SK-N-SH (cell line): ENCODE results near the gene ACSL3. TPM values are rescaled to one million over a fixed set of nuclear protein-coding genes. Genes with fewer than 3 reads are reported as not detected.

Source experiments
- CTCF ChIA-PET: fragments of 300-600, 350-600 bp; formaldehyde crosslinking; extraction: SDS; loops from one replicate; lab custom pipeline; 2021; lab: Yijun Ruan, JAX
- POLR2A ChIA-PET: fragments of 350-600 bp; sonication (Branson Sonifier 250); formaldehyde crosslinking; extraction: SDS; loops from one replicate; lab custom pipeline; 2020; ENCODE audit warnings: antibody characterized with exemption, inconsistent platforms; lab: Yijun Ruan, JAX
- DNase-seq: peaks from one replicate; pipeline ENCODE4 v3.0.0; 2012
- H2AFZ ChIP-seq: fragments of 200-600 bp; sonication (generic); 2 replicates; pipeline ENCODE4 v1.8.1; 2016; ENCODE audit warnings: antibody characterized with exemption, mild to moderate bottlenecking, low read depth
- H3F3A ChIP-seq: fragments of 200-600 bp; sonication (generic); replicated peaks from 2 replicates; pipeline ENCODE3; 2016; ENCODE audit warnings: antibody characterized with exemption, mild to moderate bottlenecking; ENCODE audit not compliant: insufficient read depth
- H3K27ac ChIP-seq, 2 experiments: fragments of 200-500 bp in 1 of 2; fragments of 200-600 bp in 1 of 2; sonication (Bioruptor generic) in 1 of 2; sonication (generic), shearing (Covaris generic) in 1 of 2; 2 replicates each; pipeline versions ENCODE4 v1.5.1 to v1.6.1; 2014 to 2016; ENCODE audit warnings: low read depth in 2 of 2, inconsistent platforms in 1 of 2, low read length in 1 of 2, mild to moderate bottlenecking in 1 of 2, mixed read lengths in 1 of 2
- H3K27me3 ChIP-seq: fragments of 200-600 bp; sonication (generic), shearing (Covaris generic); 2 replicates; pipeline ENCODE4 v1.6.1; 2016; ENCODE audit warnings: mixed run types; ENCODE audit not compliant: insufficient read depth
- H3K36me3 ChIP-seq, 2 experiments: fragments of 200-500 bp in 1 of 2; fragments of 200-600 bp in 1 of 2; sonication (Bioruptor generic) in 1 of 2; sonication (generic) in 1 of 2; replicated peaks in 1 of 2; 2 replicates each; pipeline versions ENCODE3 to v1.5.1; 2014 to 2016; ENCODE audit warnings: low read length in 1 of 2, mild to moderate bottlenecking in 1 of 2; ENCODE audit not compliant: insufficient read depth in 2 of 2, control insufficient read depth in 1 of 2
- H3K4me1 ChIP-seq, 2 experiments: fragments of 200-500 bp in 1 of 2; fragments of 200-600 bp in 1 of 2; sonication (Bioruptor generic) in 1 of 2; sonication (generic), shearing (Covaris generic) in 1 of 2; 2 replicates each; pipeline versions ENCODE4 v1.5.1 to v1.6.1; 2014 to 2016; ENCODE audit warnings: low read depth in 1 of 2, low read length in 1 of 2, mixed run types in 1 of 2; ENCODE audit not compliant: insufficient read depth in 2 of 2, control insufficient read depth in 1 of 2
- H3K4me2 ChIP-seq: fragments of 200-600 bp; sonication (generic), shearing (Covaris generic); 2 replicates; pipeline ENCODE4 v1.6.1; 2017; ENCODE audit warnings: mixed run types
- H3K4me3 ChIP-seq, 2 experiments: fragments of 200-500 bp in 1 of 2; fragments of 200-600 bp in 1 of 2; sonication (Bioruptor generic) in 1 of 2; sonication (generic), shearing (Covaris generic) in 1 of 2; 2 replicates each; pipeline versions ENCODE4 v1.5.1 to v1.8.1; 2014 to 2016; ENCODE audit warnings: low read depth in 2 of 2, inconsistent platforms in 1 of 2, low read length in 1 of 2, mild to moderate bottlenecking in 1 of 2, mixed read lengths in 1 of 2, moderate library complexity in 1 of 2
- H3K79me2 ChIP-seq: fragments of 200-600 bp; sonication (generic); 2 replicates; pipeline ENCODE4 v1.8.1; 2017; ENCODE audit warnings: mild to moderate bottlenecking; ENCODE audit not compliant: insufficient read depth
- H3K9ac ChIP-seq: fragments of 200-600 bp; sonication (generic); 2 replicates; pipeline ENCODE4 v1.6.1; 2017; ENCODE audit warnings: mixed run types
- H3K9me2 ChIP-seq: fragments of 200-600 bp; sonication (generic); 2 replicates; pipeline ENCODE4 v1.6.1; 2017; ENCODE audit warnings: mixed run types
- H3K9me3 ChIP-seq: fragments of 200-600 bp; sonication (generic); 2 replicates; pipeline ENCODE4 v1.6.1; 2017; ENCODE audit warnings: mixed run types, mild to moderate bottlenecking, moderate library complexity
- H4K20me1 ChIP-seq: fragments of 200-600 bp; sonication (generic); 2 replicates; pipeline ENCODE4 v1.6.1; 2017; ENCODE audit warnings: mild to moderate bottlenecking, mixed run types; ENCODE audit not compliant: insufficient read depth
- CTCF ChIP-seq: fragments of 200-600 bp; sonication (generic); IDR thresholded peaks from 2 replicates; pipeline ENCODE4 v1.6.1; 2017; ENCODE audit warnings: antibody characterized with exemption, mild to moderate bottlenecking, moderate library complexity
- ELF1 ChIP-seq: IDR thresholded peaks from 2 replicates; pipeline ENCODE4 v1.4.0; 2012
- EP300 ChIP-seq, 2 experiments: IDR thresholded peaks; 2 replicates each; pipeline versions ENCODE4 v1.4.0 to v1.6.1; 2012; ENCODE audit warnings: borderline replicate concordance in 1 of 2, low read depth in 1 of 2, low read length in 1 of 2
- EZH2phosphoT487 ChIP-seq: fragments of 200-600 bp; sonication (generic); IDR thresholded peaks from 2 replicates; pipeline ENCODE4 v1.6.1; 2017; ENCODE audit warnings: low read depth, mixed run types, mild to moderate bottlenecking, antibody characterized with exemption, moderate library complexity, borderline replicate concordance
- FOXJ3 ChIP-seq: sonication (generic); formaldehyde crosslinking; IDR thresholded peaks from 2 replicates; pipeline ENCODE4 v1.5.1; 2020; ENCODE audit warnings: mild to moderate bottlenecking, missing genetic modification reagents
- GATA2 ChIP-seq: sonication (generic); formaldehyde crosslinking; IDR thresholded peaks from 2 replicates; pipeline ENCODE4 v1.5.0; 2020; ENCODE audit warnings: mild to moderate bottlenecking, missing genetic modification reagents
- IRF3 ChIP-seq: fragments of 150-350 bp; IDR thresholded peaks from 2 replicates; pipeline ENCODE4 v1.6.1; 2016; ENCODE audit warnings: mild to moderate bottlenecking, low read depth, low read length
- MXI1 ChIP-seq: IDR thresholded peaks from 2 replicates; pipeline ENCODE4 v1.6.1; 2012; ENCODE audit warnings: mild to moderate bottlenecking, low read depth, low read length, improper control_type of control experiment
- NRF1 ChIP-seq: IDR thresholded peaks from 2 replicates; pipeline ENCODE4 v1.6.1; 2012; ENCODE audit warnings: low read depth, mild to moderate bottlenecking, low read length
- POLR2AphosphoS5 ChIP-seq: IDR thresholded peaks from 2 replicates; pipeline ENCODE4 v1.6.1; 2012; ENCODE audit warnings: low read depth, low read length
- RAD21 ChIP-seq: IDR thresholded peaks from 2 replicates; pipeline ENCODE4 v1.6.1; 2012; ENCODE audit warnings: mild to moderate bottlenecking, low read length
- RCOR1 ChIP-seq: fragments of 150-350 bp; IDR thresholded peaks from 2 replicates; pipeline ENCODE4 v1.6.1; 2017; ENCODE audit warnings: antibody characterized with exemption, low read length
- RFX5 ChIP-seq: IDR thresholded peaks from 2 replicates; pipeline ENCODE4 v1.6.1; 2012; ENCODE audit warnings: mild to moderate bottlenecking, improper control_type of control experiment, low read length
- RXRA ChIP-seq: IDR thresholded peaks from 2 replicates; pipeline ENCODE4 v1.4.0; 2012; ENCODE audit warnings: low read depth, mild to moderate bottlenecking, borderline replicate concordance
- TAF1 ChIP-seq: IDR thresholded peaks from 2 replicates; pipeline ENCODE4 v1.6.1; 2012; ENCODE audit warnings: low read depth, mild to moderate bottlenecking, low read length, moderate library complexity, borderline replicate concordance
- TCF12 ChIP-seq: IDR thresholded peaks from 2 replicates; pipeline ENCODE4 v1.4.0; 2012
- TEAD4 ChIP-seq: IDR thresholded peaks from 2 replicates; pipeline ENCODE4 v1.4.0; 2012; ENCODE audit warnings: mild to moderate bottlenecking, borderline replicate concordance; ENCODE audit not compliant: insufficient read depth
- USF1 ChIP-seq: IDR thresholded peaks from 2 replicates; pipeline ENCODE4 v1.4.0; 2012; ENCODE audit warnings: low read depth, borderline replicate concordance
- YY1 ChIP-seq: IDR thresholded peaks from 2 replicates; pipeline ENCODE4 v1.4.0; 2012; ENCODE audit warnings: low read depth, mild to moderate bottlenecking
- WGBS: methylation state at CpG from one replicate; pipeline ENCODE4 v1.1.6; 2017; ENCODE audit warnings: low lambda C conversion rate; 5-methylcytosine and 5-hydroxymethylcytosine counted together
- polyA plus RNA-seq, 3 experiments: library from polyadenylated mRNA; depleted of rRNA; stranded (reverse); fragments of >200 nt; gene quantifications; 2 replicates each; pipeline ENCODE4 v1.2.3, GENCODE V29; 2012

ACSL3 gene
- polyA plus RNA-seq, 1 of the 3 experiments (the other 2 are of a cell fraction), result 15.7 TPM

- H4K20me1 ChIP-seq, result no peaks in the 10 kb centered on the region
- CTCF ChIA-PET, result interaction anchor here (2.6 kb wide), 1 partner anchor 145 kb away, joined by 8 read pairs; no protein-coding TSS in a partner anchor
- TF ChIP-seq YY1, result no peak
- TF ChIP-seq EP300 (IDR thresholded peaks at IDR 0.05; ENCODE audit: borderline replicate concordance in 1 of 2, low read depth in 1 of 2, low read length in 1 of 2), result no peak
- TF ChIP-seq GATA2, result no peak
- TF ChIP-seq RFX5, result no peak
- no peak for TF ChIP-seq MXI1
- TF ChIP-seq TAF1, result no peak
- TF ChIP-seq RCOR1, result no peak
- TF ChIP-seq CTCF, result no peak
- TF ChIP-seq TEAD4, result no peak
- TF ChIP-seq, all 33 proteins: peak for 0
- no peaks in the 10 kb centered on the region for H3K36me3 ChIP-seq
- WGBS, result 61% methylated on average over 8 of the region's 8 CpGs
- DNase-seq, result no peak
- H3K27me3 ChIP-seq, result no peaks in the 10 kb centered on the region
- no peaks in the 10 kb centered on the region for H3K4me1 ChIP-seq
- no peaks in the 10 kb centered on the region for H3F3A ChIP-seq
- no peaks in the 10 kb centered on the region for H3K79me2 ChIP-seq
- H2AFZ ChIP-seq, result no peak overlapping the region
- H3K27ac ChIP-seq, result no peak overlapping the region
- POLR2A ChIA-PET, result no interaction called here
- H3K9me2 ChIP-seq, result no peaks in the 10 kb centered on the region
- H3K4me3 ChIP-seq, result no peak overlapping the region
- H3K9ac ChIP-seq, result no peak overlapping the region
- H3K4me2 ChIP-seq, result no peak overlapping the region
- H3K9me3 ChIP-seq, result no peaks in the 10 kb centered on the region
These were observed 25.6 kb upstream of the ACSL3 start for GRCh38 chr2:222835143-222835822.

GRCh38 chr2:222835823-222836151 is 25.0 kb upstream of the ACSL3 start:
- no peak overlapping the region for H3K4me3 ChIP-seq
- H3K27me3 ChIP-seq, result no peaks in the 10 kb centered on the region
- no peak overlapping the region for H3K27ac ChIP-seq
- no peak overlapping the region for H3K4me2 ChIP-seq
- no peaks in the 10 kb centered on the region for H3K36me3 ChIP-seq
- no peak overlapping the region for H3K9ac ChIP-seq
- ChIA-PET CTCF (interaction anchor here (2.6 kb wide), 1 partner anchor 145 kb away, joined by 8 read pairs; no protein-coding TSS in a partner anchor), POLR2A (no interaction called here)
- no peak overlapping the region for H2AFZ ChIP-seq
- no peaks in the 10 kb centered on the region for H4K20me1 ChIP-seq
- no peak for DNase-seq
- no peaks in the 10 kb centered on the region for H3K9me2 ChIP-seq
- H3K4me1 ChIP-seq, result no peaks in the 10 kb centered on the region
- no peaks in the 10 kb centered on the region for H3K9me3 ChIP-seq
- no peaks in the 10 kb centered on the region for H3F3A ChIP-seq
- WGBS, result 71% methylated on average over 5 of the region's 5 CpGs
- TF ChIP-seq EZH2phosphoT487 (no peak), FOXJ3 (CRISPR knock-in tag) (no peak), TCF12 (no peak), NRF1 (no peak), EP300 (IDR thresholded peaks at IDR 0.05; ENCODE audit: borderline replicate concordance in 1 of 2, low read depth in 1 of 2, low read length in 1 of 2) (no peak), RAD21 (no peak), GATA2 (no peak), USF1 (no peak), ELF1 (no peak), IRF3 (no peak), RFX5 (no peak), POLR2AphosphoS5 (no peak), RXRA (no peak), CTCF (no peak)
- H3K79me2 ChIP-seq, result no peaks in the 10 kb centered on the region
